ENCODE data around the gene POLR3F. TPM values are rescaled to one million over a fixed set of nuclear protein-coding genes. Genes with fewer than 3 reads are reported as not detected.
"Not testable (repeated sequence)": the region's sequence is repeated elsewhere in the genome, so short reads cannot be mapped to it uniquely, and the experiment has no call there.

POLR3F gene
- total and polyA plus RNA-seq, 2 donors from 2014 or later = 8.9 to 10.6 TPM

DNA sequence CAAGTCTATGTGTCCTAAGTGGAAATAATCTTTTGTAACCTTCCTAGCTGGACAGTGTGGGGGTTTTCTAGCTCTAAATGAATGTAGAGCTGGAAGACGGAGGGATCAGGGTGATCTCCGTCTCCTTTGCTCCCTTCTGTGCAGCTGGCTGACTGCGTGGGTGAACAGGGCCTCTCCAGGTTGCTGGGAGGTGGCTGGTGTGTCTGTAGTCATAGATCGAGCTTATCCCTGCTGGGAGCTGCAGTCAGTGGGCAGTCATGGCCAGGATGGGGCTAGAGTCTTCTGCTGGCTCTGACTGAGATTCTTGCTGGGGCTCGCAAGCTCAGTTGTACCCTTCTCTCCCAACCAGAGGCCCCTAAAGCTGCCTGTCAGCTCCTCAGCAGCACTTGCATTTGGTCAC lies 46.9 kb downstream of the POLR3F start:
- Histone ChIP-seq H3K27me3 (ENCODE audit: control insufficient read depth, insufficient read depth, low read length) (no peaks in the 10 kb centered on the region), H3K4me1 (ENCODE audit: control insufficient read depth in 2 of 3, insufficient read depth in 2 of 3, low read depth in 1 of 3, low read length in 3 of 3) (no peaks in the 10 kb centered on the region), H3K4me3 (ENCODE audit: low read length in 3 of 3) (no peak overlapping the region), H3K36me3 (ENCODE audit: control insufficient read depth in 2 of 3, insufficient read depth in 3 of 3, low read length in 3 of 3) (peaks cover 0 to 8% (median 0%) of the 10 kb centered on the region in 3 donors), H3K27ac (ENCODE audit: low read depth in 2 of 2, low read length in 2 of 2) (no peak overlapping the region), H3K9ac (ENCODE audit: low read length in 3 of 3) (no peak overlapping the region), H3K9me3 (ENCODE audit: control insufficient read depth in 2 of 3, insufficient read depth in 1 of 3, low read length in 3 of 3) (no peaks in the 10 kb centered on the region)
- TF ChIP-seq, protein P1, sequence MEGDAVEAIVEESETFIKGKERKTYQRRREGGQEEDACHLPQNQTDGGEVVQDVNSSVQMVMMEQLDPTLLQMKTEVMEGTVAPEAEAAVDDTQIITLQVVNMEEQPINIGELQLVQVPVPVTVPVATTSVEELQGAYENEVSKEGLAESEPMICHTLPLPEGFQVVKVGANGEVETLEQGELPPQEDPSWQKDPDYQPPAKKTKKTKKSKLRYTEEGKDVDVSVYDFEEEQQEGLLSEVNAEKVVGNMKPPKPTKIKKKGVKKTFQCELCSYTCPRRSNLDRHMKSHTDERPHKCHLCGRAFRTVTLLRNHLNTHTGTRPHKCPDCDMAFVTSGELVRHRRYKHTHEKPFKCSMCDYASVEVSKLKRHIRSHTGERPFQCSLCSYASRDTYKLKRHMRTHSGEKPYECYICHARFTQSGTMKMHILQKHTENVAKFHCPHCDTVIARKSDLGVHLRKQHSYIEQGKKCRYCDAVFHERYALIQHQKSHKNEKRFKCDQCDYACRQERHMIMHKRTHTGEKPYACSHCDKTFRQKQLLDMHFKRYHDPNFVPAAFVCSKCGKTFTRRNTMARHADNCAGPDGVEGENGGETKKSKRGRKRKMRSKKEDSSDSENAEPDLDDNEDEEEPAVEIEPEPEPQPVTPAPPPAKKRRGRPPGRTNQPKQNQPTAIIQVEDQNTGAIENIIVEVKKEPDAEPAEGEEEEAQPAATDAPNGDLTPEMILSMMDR (IDR thresholded peaks at IDR 0.05; ENCODE audit: borderline replicate concordance, extremely low read depth, insufficient read depth) = no peak
- intact Hi-C loops (cut with DNase I) = no loop called here
- DNase-seq (no peak), FAIRE-seq (no peak)

DNA sequence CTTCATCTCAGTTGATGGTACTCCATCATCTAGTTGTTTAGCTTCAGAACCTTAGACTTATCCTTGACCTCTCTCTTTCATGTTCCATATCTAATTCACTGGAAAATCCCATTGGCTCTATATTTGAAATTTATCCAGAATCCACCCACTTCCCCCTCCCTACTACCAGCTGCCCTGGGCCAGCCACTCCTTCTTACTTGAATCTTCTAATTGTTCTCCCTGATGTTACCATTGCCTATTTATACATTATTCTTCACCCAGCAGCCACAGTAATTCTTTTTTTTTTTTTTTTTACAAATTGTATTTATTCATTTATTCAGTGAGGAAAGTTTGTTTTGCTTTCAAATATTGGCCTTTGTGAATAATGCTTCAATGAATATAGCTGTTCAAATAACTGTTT lies 48.8 kb downstream of the POLR3F start:
- H3K9me3 ChIP-seq (ENCODE audit: control insufficient read depth in 2 of 3, insufficient read depth in 1 of 3, low read length in 3 of 3) = no peaks in the 10 kb centered on the region
- peaks cover 0 to 5% (median 0%) of the 10 kb centered on the region in 3 donors for H3K36me3 ChIP-seq (ENCODE audit: control insufficient read depth in 2 of 3, insufficient read depth in 3 of 3, low read length in 3 of 3)
- no peaks in the 10 kb centered on the region for H3K4me1 ChIP-seq (ENCODE audit: control insufficient read depth in 2 of 3, insufficient read depth in 2 of 3, low read depth in 1 of 3, low read length in 3 of 3)
- intact Hi-C loops (cut with DNase I) = no loop called here
- H3K27ac ChIP-seq (ENCODE audit: low read depth in 2 of 2, low read length in 2 of 2) = no peak overlapping the region
- DNase-seq (no peak), FAIRE-seq (no peak)
- TF ChIP-seq, protein P1 (IDR thresholded peaks at IDR 0.05; ENCODE audit: borderline replicate concordance, extremely low read depth, insufficient read depth) = no peak
- no peak overlapping the region for H3K9ac ChIP-seq (ENCODE audit: low read length in 3 of 3)
- no peak overlapping the region for H3K4me3 ChIP-seq (ENCODE audit: low read length in 3 of 3)
- H3K27me3 ChIP-seq (ENCODE audit: control insufficient read depth, insufficient read depth, low read length) = no peaks in the 10 kb centered on the region

- H3K4me3 ChIP-seq (ENCODE audit: low read length in 3 of 3); H3K4me1 ChIP-seq (ENCODE audit: control insufficient read depth in 2 of 3, insufficient read depth in 2 of 3, low read depth in 1 of 3, low read length in 3 of 3); FAIRE-seq; H3K9ac ChIP-seq (ENCODE audit: low read length in 3 of 3); H3K27me3 ChIP-seq (ENCODE audit: control insufficient read depth, insufficient read depth, low read length); intact Hi-C loops (cut with DNase I); H3K9me3 ChIP-seq (ENCODE audit: control insufficient read depth in 2 of 3, insufficient read depth in 1 of 3, low read length in 3 of 3); H3K27ac ChIP-seq (ENCODE audit: low read depth in 2 of 2, low read length in 2 of 2); DNase-seq: not testable (repeated sequence)
- H3K36me3 ChIP-seq (ENCODE audit: control insufficient read depth in 2 of 3, insufficient read depth in 3 of 3, low read length in 3 of 3) = peaks cover 8 to 25% (median 19%) of the 10 kb centered on the region in 3 donors
Measured at GRCh38 chr20:18522066-18522465, 54.9 kb downstream of the POLR3F start.

- DNase-seq = no peak
- H3K36me3 ChIP-seq (ENCODE audit: control insufficient read depth in 2 of 3, insufficient read depth in 3 of 3, low read length in 3 of 3) = peaks cover 8 to 34% (median 23%) of the 10 kb centered on the region in 3 donors
- intact Hi-C loops (cut with DNase I) = no loop called here
Measured at GRCh38 chr20:18523066-18523465, 55.9 kb downstream of the POLR3F start.

More at GRCh38 chr20:18523066-18523465, 55.9 kb downstream of the POLR3F start:
- Histone ChIP-seq H3K27ac (ENCODE audit: low read depth in 2 of 2, low read length in 2 of 2) (no peak overlapping the region), H3K4me1 (ENCODE audit: control insufficient read depth in 2 of 3, insufficient read depth in 2 of 3, low read depth in 1 of 3, low read length in 3 of 3) (no peaks in the 10 kb centered on the region), H3K4me3 (ENCODE audit: low read length in 3 of 3) (no peak overlapping the region), H3K9me3 (ENCODE audit: control insufficient read depth in 2 of 3, insufficient read depth in 1 of 3, low read length in 3 of 3) (no peaks in the 10 kb centered on the region), H3K9ac (ENCODE audit: low read length in 3 of 3) (no peak overlapping the region), H3K27me3 (ENCODE audit: control insufficient read depth, insufficient read depth, low read length) (no peaks in the 10 kb centered on the region)
- TF ChIP-seq, protein P1 (IDR thresholded peaks at IDR 0.05; ENCODE audit: borderline replicate concordance, extremely low read depth, insufficient read depth) = no peak
- no peak for FAIRE-seq
